ENCODE measurements around the gene FPGS.
"Not testable (repeated sequence)": the region's sequence is repeated elsewhere in the genome, so short reads cannot be mapped to it uniquely, and the experiment has no call there.

Gene FPGS, protein sequence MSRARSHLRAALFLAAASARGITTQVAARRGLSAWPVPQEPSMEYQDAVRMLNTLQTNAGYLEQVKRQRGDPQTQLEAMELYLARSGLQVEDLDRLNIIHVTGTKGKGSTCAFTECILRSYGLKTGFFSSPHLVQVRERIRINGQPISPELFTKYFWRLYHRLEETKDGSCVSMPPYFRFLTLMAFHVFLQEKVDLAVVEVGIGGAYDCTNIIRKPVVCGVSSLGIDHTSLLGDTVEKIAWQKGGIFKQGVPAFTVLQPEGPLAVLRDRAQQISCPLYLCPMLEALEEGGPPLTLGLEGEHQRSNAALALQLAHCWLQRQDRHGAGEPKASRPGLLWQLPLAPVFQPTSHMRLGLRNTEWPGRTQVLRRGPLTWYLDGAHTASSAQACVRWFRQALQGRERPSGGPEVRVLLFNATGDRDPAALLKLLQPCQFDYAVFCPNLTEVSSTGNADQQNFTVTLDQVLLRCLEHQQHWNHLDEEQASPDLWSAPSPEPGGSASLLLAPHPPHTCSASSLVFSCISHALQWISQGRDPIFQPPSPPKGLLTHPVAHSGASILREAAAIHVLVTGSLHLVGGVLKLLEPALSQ

DNA sequence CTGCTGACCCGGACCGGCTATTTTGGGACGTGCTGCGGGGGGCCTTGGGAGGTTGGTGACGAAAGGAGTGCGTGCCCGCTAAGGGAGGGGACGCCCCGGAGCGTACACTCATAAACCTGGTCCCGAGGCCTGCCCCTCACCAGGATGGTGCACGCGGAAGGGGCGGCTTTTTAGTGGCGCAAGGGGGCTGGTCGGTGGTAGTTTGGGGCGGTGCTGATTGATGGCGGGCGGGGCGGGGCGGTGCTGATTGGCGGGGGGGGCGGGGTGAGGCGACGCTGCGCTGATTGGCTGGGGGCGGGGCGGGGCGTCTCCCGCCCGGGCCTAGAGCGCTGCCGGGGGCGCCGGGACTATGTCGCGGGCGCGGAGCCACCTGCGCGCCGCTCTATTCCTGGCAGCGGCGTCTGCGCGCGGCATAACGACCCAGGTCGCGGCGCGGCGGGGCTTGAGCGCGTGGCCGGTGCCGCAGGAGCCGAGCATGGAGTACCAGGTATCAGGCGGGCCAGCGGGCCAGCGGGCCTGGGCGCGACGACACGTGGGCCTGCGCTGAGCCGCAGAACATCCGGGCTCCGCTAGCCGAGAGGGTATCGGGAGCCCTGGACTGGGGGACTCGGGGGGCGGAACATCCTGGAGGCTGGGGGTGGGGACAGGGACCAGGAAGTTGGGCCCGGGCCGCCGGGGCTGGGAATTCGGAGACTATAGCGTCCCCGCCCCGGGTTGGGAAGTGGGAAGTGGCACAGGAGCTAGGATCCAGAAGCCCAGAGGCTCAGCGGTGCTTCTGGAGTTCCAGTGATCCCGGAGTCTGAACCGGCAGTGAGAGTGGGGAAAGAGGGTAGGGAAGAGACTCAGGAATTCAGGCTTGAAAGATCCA, at the start of gene FPGS:
Gene FPGS, plus strand, starts transcription at position 307 of the 868 bp plus-strand sequence. Its CDS starts 43 bp downstream, at position 350.
- peaks cover 21% of the 10 kb centered on the region for H3K36me3 Mint-ChIP-seq (ENCODE audit: low read depth)

DNA sequence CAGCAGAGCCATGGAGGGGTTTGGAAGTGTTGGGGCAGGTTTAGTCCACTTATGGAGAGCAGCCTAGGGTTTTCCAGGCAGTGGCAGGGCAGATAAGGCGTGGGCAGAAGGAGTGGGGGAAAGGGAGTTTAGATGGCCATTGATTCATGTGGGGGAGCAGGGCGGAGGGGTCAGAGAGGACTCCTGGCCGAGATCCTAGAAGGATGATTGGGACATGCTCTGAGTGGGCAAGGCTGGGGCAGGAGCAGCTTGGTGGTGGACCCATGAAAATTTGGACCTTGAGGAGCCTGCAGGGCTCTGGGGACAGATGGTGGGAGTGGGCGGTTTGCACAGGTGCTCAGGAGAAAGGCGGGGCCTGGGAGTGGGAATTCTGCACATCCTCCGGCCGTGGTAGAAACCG, 49.5 kb upstream of the FPGS start:
- Mint-ChIP-seq H3K27me3 (no peaks in the 10 kb centered on the region), H3K27ac (no peak overlapping the region)

More for the DNA sequence above, at the start of gene FPGS:
- peaks cover 28% of the 10 kb centered on the region for H3K4me1 Mint-ChIP-seq (ENCODE audit: low read depth)
- peak within 1 kb of the TSS; percentile 96 for H3K4me3 Mint-ChIP-seq
- peak within 1 kb of the TSS; percentile 97 for H3K27ac Mint-ChIP-seq
- H3K9me3 Mint-ChIP-seq = no peaks in the 10 kb centered on the region
- H3K27me3 Mint-ChIP-seq = no peaks in the 10 kb centered on the region

DNA sequence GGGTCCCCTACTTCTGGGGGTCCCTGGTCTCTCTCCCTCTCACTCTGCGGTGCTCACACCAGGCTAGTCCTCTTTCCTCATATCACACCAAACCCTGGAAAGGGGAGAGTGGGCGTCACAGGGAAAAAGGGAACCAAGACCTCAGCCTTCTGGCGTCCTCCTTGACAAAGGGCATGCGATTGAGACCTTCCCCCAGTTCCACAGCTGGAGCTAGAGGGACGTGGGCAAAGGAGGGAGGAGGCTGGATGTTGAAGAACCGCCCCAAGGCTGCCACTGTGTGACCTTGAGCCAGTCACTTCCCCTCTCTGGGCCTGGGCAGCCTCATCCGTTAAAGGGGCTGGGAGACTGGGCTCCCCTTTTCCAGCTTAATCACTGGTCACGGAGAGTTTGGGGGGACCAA, 49.1 kb upstream of the FPGS start:
- H3K4me1 Mint-ChIP-seq (ENCODE audit: low read depth) = peaks cover under 1% of the 10 kb centered on the region
- H3K27me3 Mint-ChIP-seq = no peaks in the 10 kb centered on the region
- H3K4me3 Mint-ChIP-seq = no peak overlapping the region
- no peaks in the 10 kb centered on the region for H3K9me3 Mint-ChIP-seq
- peaks cover 17% of the 10 kb centered on the region for H3K36me3 Mint-ChIP-seq (ENCODE audit: low read depth)
- H3K27ac Mint-ChIP-seq = no peak overlapping the region

More for the DNA sequence above, 49.5 kb upstream of the FPGS start:
- no peaks in the 10 kb centered on the region for H3K9me3 Mint-ChIP-seq
- H3K36me3 Mint-ChIP-seq (ENCODE audit: low read depth) = peaks cover 17% of the 10 kb centered on the region
- no peaks in the 10 kb centered on the region for H3K4me1 Mint-ChIP-seq (ENCODE audit: low read depth)
- H3K4me3 Mint-ChIP-seq = no peak overlapping the region

DNA sequence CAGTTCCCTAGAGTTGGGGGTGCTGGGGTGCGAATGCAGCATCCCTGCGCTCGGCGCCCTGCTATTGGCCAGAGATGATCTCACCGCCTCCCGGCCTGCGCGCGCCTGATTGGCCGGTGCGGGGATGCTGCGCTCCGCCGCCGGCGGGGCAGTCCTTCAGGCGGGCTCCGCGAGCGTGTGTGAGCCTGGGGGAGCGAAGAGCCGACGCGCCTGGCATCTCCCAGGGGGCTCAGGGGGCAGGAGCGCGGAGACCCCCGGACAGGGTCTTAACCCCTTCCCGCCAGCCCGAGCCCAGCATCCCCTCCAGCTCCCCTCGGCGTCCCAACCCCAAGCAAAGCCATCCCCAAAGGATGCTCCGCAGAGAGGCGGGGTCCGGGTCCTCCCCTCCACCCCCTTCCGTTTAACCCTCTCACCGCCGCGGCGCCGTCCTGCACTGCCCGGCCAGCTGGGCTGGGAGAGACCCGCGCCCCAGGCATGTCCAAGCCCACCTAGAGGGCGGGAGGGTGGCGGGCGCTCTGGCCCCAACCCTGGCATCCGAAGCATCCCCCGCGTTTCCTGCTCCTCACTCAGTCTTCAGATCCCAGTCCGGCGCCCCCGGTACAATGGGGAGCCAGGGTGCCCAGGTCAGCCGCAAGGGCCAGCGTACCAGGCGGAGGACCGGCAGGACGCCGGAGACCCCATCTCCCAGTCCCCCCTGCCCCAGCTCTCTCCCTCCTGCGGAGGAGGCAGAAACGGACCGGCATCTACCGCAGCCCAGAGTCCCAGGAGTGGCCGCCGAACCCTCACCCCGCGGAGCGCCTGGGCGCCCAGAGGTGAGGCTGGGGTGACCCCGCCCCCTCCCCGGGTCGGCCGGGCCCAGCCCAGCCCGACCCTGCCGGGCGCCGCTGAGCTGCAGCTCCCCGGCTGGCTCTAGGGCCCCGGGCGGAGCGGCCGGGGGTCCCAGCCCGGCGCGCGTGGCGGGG, 48.3 kb upstream of the FPGS start:
- peaks cover 18% of the 10 kb centered on the region for H3K36me3 Mint-ChIP-seq (ENCODE audit: low read depth)
- no peaks in the 10 kb centered on the region for H3K9me3 Mint-ChIP-seq
- no peak overlapping the region for H3K27ac Mint-ChIP-seq
- no peaks in the 10 kb centered on the region for H3K27me3 Mint-ChIP-seq
- H3K4me1 Mint-ChIP-seq (ENCODE audit: low read depth) = peaks cover 4% of the 10 kb centered on the region
- H3K4me3 Mint-ChIP-seq = no peak overlapping the region

DNA sequence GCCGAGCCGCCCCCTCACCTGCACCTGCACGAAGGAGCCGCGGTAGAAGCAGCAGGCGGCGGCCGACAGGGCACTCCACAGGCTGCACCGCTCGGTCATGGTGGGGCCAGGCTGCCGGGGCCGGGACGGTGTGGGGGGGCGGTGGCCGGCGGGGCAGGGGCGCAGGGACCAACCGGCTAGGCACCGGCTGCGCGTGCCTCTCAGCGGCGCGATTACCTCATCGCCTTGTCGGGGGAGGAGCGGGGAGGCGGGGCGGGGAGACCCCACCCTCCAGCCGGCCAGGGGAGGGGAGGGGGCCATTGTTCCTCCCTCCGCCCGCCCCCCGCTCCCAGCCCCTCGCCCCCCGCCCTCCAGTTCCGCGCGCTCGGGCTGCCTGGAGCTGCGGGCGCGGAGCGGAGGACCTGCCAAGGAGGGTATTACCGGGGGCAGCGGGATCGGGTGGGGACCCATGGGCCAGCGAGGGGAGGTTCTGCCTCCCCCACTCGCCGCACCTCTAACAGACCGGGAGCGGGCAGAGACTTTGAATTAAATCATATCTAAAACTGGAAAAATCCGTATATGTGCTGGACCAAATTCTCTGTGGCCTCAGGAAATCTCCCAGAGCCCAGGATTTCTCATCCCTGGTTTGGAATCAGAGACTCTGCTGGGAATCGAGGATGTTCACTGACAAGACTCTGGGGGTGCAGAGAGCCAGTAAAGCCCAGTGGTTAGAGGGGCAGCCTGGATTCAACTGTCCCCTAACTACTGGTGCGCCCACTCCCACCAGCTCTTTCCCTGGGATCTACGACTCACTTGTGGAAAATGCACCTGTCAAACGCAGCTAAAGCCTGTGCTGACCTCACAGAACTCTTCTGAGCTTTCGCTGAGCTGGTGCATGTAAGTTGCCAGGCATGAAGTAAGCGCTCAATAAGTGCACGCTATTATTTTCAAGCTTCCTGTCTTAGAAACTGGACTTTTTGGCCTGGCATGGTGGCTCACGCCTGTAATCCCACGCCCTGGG, 47.3 kb upstream of the FPGS start:
- peaks cover 14% of the 10 kb centered on the region for H3K36me3 Mint-ChIP-seq (ENCODE audit: low read depth)
- H3K4me1 Mint-ChIP-seq (ENCODE audit: low read depth) = peaks cover 4% of the 10 kb centered on the region

DNA sequence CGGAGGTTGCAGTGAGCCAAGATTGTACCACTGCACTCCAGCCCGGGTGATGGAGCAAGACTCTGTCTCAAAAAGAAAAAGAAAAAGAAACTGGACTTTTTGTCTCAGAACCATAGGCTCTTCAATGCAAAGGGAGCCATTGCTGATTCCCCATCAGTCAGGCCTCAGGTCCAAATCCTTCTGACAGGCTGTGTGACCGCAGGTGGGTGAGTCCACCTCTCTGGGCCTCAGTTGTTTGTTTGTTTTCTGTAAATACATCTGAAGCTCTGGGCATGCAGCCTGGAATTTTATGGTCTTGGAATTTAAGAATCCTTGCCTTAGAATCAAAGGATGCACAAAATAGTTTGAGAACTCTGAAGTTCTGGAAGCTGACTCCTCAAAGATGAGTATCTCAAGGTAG, 46.4 kb upstream of the FPGS start:
- Mint-ChIP-seq H3K27ac (no peak overlapping the region), H3K27me3 (no peaks in the 10 kb centered on the region), H3K4me1 (ENCODE audit: low read depth) (peaks cover 4% of the 10 kb centered on the region), H3K9me3 (no peaks in the 10 kb centered on the region), H3K36me3 (ENCODE audit: low read depth) (peaks cover 5% of the 10 kb centered on the region), H3K4me3 (no peak overlapping the region)

More for the DNA sequence above, 47.3 kb upstream of the FPGS start:
- Mint-ChIP-seq H3K9me3 (no peaks in the 10 kb centered on the region), H3K27ac (no peak overlapping the region), H3K27me3 (no peaks in the 10 kb centered on the region), H3K4me3 (no peak overlapping the region)

DNA sequence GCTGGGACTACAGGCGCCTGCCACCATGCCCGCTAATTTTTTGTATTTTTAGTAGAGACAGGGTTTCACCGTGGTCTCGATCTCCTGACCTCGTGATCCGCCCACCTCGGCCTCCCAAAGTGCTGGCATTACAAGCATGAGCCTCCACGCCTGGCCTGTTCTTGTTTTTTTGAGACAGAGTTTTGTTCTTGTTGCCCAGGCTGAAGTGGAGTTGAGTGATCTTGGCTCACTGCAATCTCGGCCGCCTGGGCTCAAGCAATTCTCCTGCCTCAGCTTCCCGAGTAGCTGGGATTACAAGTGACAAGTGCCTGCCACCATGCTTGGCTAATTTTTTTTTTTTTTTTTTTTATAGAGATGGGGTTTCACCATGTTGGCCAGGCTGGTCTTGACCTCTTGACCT, 45.9 kb upstream of the FPGS start:
- H3K36me3 Mint-ChIP-seq (ENCODE audit: low read depth); H3K4me3 Mint-ChIP-seq; H3K27me3 Mint-ChIP-seq; H3K4me1 Mint-ChIP-seq (ENCODE audit: low read depth); H3K27ac Mint-ChIP-seq; H3K9me3 Mint-ChIP-seq: not testable (repeated sequence)

DNA sequence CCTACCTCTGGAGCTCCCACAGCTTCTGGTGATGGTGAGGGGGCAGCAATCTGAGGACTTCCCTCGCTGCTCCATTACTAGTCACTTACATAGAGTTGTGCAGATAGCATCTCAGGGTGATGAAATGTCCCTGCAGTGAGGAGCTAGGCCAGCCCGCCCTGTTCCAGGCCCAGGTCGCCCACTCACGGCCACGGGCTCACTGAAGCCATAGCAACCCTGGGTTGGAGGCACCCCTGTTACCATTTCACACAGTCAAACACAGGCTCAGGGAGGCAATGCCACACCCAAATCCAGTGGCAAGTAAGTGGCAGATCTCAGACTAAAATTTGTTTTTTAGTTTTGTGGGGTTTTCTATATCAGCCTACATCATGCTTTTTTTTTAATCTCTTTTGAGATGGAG, 43.8 kb upstream of the FPGS start:
- no peaks in the 10 kb centered on the region for H3K27me3 Mint-ChIP-seq
- peaks cover 10% of the 10 kb centered on the region for H3K4me1 Mint-ChIP-seq (ENCODE audit: low read depth)
- H3K36me3 Mint-ChIP-seq (ENCODE audit: low read depth) = peaks cover 9% of the 10 kb centered on the region
- H3K9me3 Mint-ChIP-seq = no peaks in the 10 kb centered on the region
- H3K27ac Mint-ChIP-seq = peak overlapping the region; percentile 24
- H3K4me3 Mint-ChIP-seq = no peak overlapping the region

DNA sequence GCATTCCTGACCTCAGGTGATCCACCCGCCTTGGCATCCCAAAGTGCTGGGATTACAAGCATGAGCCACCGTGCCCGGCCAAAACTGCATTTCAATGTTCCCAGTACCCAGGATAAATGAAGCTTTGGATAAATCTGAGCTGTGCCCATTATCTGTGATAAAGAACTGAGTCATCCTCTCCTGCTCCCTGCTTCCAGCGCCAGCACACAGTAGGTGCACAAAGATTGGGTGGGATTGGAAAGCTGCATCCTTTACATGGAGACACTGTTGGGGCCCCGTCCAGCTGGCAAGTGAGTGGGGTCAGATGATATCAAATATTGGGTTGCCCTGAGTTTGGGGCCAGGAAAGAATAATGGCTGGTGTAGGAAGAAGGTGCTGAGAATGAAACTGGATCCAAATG, 41.6 kb upstream of the FPGS start:
- no peak overlapping the region for H3K4me3 Mint-ChIP-seq
- H3K27ac Mint-ChIP-seq = peak overlapping the region; percentile 8
- no peaks in the 10 kb centered on the region for H3K27me3 Mint-ChIP-seq
- peaks cover 20% of the 10 kb centered on the region for H3K36me3 Mint-ChIP-seq (ENCODE audit: low read depth)
- no peaks in the 10 kb centered on the region for H3K9me3 Mint-ChIP-seq
- peaks cover 28% of the 10 kb centered on the region for H3K4me1 Mint-ChIP-seq (ENCODE audit: low read depth)

DNA sequence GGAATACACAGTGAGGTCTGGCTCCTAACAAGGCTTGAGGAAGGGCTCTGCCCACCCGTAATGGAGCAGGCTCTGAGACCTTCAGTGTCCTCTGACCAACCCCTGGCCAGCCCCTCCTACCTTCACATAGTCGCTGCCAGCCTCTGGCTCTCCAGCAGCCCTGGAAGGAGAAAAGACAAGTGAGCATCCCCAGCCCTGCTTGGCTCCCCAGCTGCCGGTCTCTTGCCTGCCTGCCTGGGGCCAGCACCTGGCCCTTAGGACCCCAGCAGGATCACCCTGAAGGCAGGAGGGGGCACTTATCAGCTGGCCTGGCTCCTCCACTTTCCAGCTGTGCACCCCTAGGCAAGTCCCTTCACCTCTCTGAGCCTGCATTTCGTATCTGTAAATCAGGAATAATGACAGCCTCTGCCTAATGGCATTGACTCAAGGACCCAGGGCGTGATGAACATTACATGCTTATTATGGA, 41.2 kb upstream of the FPGS start:
- peaks cover 25% of the 10 kb centered on the region for H3K36me3 Mint-ChIP-seq (ENCODE audit: low read depth)
- H3K27ac Mint-ChIP-seq = peak overlapping the region; percentile 5
- peaks cover 33% of the 10 kb centered on the region for H3K4me1 Mint-ChIP-seq (ENCODE audit: low read depth)
- no peaks in the 10 kb centered on the region for H3K27me3 Mint-ChIP-seq
- no peaks in the 10 kb centered on the region for H3K9me3 Mint-ChIP-seq
- H3K4me3 Mint-ChIP-seq = no peak overlapping the region

DNA sequence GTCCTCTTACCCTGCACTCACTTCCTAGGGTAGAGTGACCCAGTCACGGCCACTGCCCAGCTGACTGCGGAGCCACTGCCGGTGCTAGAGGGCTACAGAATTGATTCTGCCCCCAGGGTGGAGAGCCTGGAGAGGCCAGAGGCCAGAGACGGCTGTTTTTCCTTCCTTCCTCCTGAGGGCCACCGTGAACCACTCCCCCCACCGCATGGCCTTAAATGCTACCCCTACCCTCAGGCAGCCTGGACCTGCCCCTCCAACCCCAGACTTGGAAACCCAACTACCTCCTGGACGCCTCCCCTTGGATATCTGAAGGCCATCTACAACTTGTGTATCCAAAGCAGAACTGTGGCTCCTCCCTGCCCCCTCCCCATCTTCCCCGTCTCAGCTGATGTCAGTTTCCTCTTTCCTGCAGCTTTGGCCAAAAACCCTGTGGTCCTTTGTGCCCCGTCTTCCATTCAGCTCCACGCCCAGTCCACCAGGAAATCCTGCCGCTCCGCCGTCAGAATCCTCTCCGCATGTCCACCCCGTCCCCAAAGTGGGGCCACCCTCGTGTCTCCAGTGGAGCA, 40.5 kb upstream of the FPGS start:
- Mint-ChIP-seq H3K9me3 (no peaks in the 10 kb centered on the region), H3K27me3 (no peaks in the 10 kb centered on the region), H3K4me3 (no peak overlapping the region), H3K36me3 (ENCODE audit: low read depth) (peaks cover 31% of the 10 kb centered on the region), H3K4me1 (ENCODE audit: low read depth) (peaks cover 38% of the 10 kb centered on the region), H3K27ac (peak overlapping the region; percentile 9)

DNA sequence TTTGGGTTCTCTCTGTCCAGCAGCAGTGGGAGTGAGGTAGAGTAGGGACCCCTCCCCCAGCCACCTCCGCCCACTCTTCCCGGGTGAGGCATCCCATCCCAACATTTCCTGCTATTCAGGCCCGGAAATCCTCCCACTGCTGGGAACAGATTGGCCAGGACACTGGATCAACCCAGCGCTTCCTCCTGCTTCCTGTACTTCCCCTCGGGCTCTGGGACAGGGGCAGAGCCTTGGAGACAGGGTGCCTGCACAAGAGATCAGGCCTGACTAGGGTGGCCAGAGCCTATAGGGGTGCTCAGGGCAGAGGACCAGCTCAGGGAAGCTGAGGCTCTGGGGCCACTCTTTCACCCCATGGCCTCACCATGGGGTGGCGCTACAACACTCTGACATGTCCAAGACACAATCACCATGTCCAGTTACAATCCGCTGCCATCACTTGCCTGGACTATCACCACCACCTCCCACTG, 38.7 kb upstream of the FPGS start:
- no peaks in the 10 kb centered on the region for H3K9me3 Mint-ChIP-seq
- no peaks in the 10 kb centered on the region for H3K27me3 Mint-ChIP-seq
- H3K4me3 Mint-ChIP-seq = no peak overlapping the region
- peaks cover 51% of the 10 kb centered on the region for H3K4me1 Mint-ChIP-seq (ENCODE audit: low read depth)
- H3K36me3 Mint-ChIP-seq (ENCODE audit: low read depth) = peaks cover 34% of the 10 kb centered on the region
- H3K27ac Mint-ChIP-seq = peak overlapping the region; percentile 75

DNA sequence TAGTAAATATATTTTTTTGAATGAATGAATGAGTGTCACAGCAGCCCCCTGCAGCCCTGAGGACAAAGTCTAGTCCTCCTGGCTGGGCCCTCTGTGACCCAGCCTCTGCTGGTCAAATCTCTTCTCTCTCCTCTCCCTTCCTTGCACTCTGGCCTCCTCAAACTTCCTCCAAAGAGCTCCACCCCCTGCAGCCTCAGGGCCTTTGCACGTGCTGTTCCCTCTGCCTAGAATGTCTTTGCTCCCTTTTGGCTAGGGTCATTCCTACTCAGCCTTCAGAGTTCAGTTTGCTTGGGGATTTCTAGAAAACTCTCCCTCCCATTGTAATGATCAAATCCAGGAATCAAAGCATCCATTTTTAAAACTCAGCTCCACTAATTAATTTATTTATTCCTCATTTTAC, 37.3 kb upstream of the FPGS start:
- H3K9me3 Mint-ChIP-seq = no peaks in the 10 kb centered on the region
- no peak overlapping the region for H3K4me3 Mint-ChIP-seq
- H3K36me3 Mint-ChIP-seq (ENCODE audit: low read depth) = peaks cover 36% of the 10 kb centered on the region
- peaks cover 65% of the 10 kb centered on the region for H3K4me1 Mint-ChIP-seq (ENCODE audit: low read depth)
- peak overlapping the region; percentile 81 for H3K27ac Mint-ChIP-seq
- H3K27me3 Mint-ChIP-seq = no peaks in the 10 kb centered on the region

Measured in stimulated activated naive CD8-positive, alpha-beta T cell treated with anti-CD3 and anti-CD28 coated beads, Interleukin-15, Interleukin-2, amounts not matched to agents 100 ng/mL and 50 ng/mL, for 24 hours (primary cell).